NCI-H1436 (cell line): ENCODE measurements around the gene STRN3.
"Not testable (repeated sequence)": the region's sequence is repeated elsewhere in the genome, so short reads cannot be mapped to it uniquely, and the experiment has no call there.

ENCODE experiments used
- DNase-seq: peaks from one replicate; lab custom pipeline; 2025; lab: John Stamatoyannopoulos, UW

The STRN3 gene

GRCh38 chr14:30969796-30970195 is 56.4 kb downstream of the STRN3 start:
- DNase-seq: not testable (repeated sequence)

GRCh38 chr14:30967364-30968098 is 58.6 kb downstream of the STRN3 start:
- not testable (repeated sequence) for DNase-seq

- DNase-seq: no peak
Observed at GRCh38 chr14:30966415-30967363, 59.5 kb downstream of the STRN3 start.

- DNase-seq: not testable (repeated sequence)
Observed at GRCh38 chr14:30965861-30966260, 60.3 kb downstream of the STRN3 start.

- not testable (repeated sequence) for DNase-seq
Observed at GRCh38 chr14:30962537-30962936, 63.6 kb downstream of the STRN3 start.

GRCh38 chr14:30961330-30961729 is 64.8 kb downstream of the STRN3 start:
- no peak for DNase-seq

- DNase-seq: no peak
Observed at GRCh38 chr14:30960216-30960615, 66.0 kb downstream of the STRN3 start.

GRCh38 chr14:30958555-30959407 is 67.4 kb downstream of the STRN3 start:
- no peak for DNase-seq

- DNase-seq: no peak
Observed at GRCh38 chr14:30957813-30958370, 68.3 kb downstream of the STRN3 start.

- DNase-seq: no peak
Observed at GRCh38 chr14:30949651-30950050, 76.5 kb downstream of the STRN3 start.

GRCh38 chr14:30943694-30944093 is 82.5 kb downstream of the STRN3 start:
- no peak for DNase-seq

GRCh38 chr14:30940886-30941285 is 85.3 kb downstream of the STRN3 start:
- no peak for DNase-seq

GRCh38 chr14:30938617-30939016 is 87.6 kb downstream of the STRN3 start:
- no peak for DNase-seq

GRCh38 chr14:30935445-30935844 is 90.7 kb downstream of the STRN3 start:
- no peak for DNase-seq

GRCh38 chr14:30933937-30934336 is 92.2 kb downstream of the STRN3 start:
- not testable (repeated sequence) for DNase-seq

- DNase-seq: no peak
Observed at GRCh38 chr14:30928462-30928861, 97.7 kb downstream of the STRN3 start.

- DNase-seq: no peak
Observed at GRCh38 chr14:30925254-30925653, 100.9 kb downstream of the STRN3 start.

- no peak for DNase-seq
Observed at GRCh38 chr14:30921788-30922187, 104.4 kb downstream of the STRN3 start.

GRCh38 chr14:30921305-30921704 is 104.9 kb downstream of the STRN3 start:
- no peak for DNase-seq

- DNase-seq: no peak
Observed at GRCh38 chr14:30915596-30915995, 110.6 kb downstream of the STRN3 start.

GRCh38 chr14:30914812-30915211 is 111.4 kb downstream of the STRN3 start:
- no peak for DNase-seq

- no peak for DNase-seq
Observed at GRCh38 chr14:30908826-30909225, 117.4 kb downstream of the STRN3 start.
